ENCODE results near the gene SLC43A3.

DNA sequence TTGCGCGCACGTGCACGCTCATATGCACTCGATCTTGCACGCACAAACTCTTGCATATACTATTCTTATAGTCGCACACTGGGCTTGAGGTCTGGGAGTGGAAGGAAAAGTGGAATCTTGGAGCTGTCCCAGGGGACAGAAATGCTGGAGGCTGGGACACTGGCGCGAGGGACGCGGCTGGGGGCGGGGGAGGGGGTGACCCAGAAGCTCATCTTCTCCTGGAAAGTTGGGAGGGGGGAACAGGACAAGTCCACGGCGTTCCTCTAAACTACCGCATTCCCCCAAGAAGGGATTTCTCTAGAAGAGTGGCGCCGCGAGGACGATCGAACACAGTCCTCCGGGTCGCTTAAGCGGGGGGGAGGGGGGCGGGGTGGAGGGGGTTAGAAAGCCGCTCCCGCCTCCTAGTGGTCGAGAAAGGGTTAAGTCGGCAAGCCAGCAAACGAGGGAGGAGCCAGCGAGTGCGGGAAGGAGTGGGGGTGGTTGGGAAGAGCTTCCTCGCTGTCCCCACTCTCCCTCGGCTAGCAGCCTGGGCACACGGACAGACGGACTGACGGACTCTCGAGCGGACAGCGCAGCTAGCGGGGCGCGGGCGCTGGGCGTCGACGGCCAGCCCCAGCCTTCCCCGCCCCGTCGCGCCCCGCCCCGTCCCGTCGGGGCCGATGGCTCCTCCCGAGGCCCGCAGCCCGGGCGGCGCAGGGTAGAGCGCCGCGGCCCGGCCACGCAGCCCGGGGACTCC is 33.3 kb upstream of the SLC43A3 start, which contains the start of gene RTN4RL2:
- no peak for TF ChIP-seq POLR2A (IDR thresholded peaks at IDR 0.05; ENCODE audit: low read length)
- TF ChIP-seq GATA1 (IDR thresholded peaks at IDR 0.05; ENCODE audit: low read depth, low read length): no peak

All from erythroblast (primary cell).